Adrenal gland (tissue), 12 donors: ENCODE measurements around the gene MALRD1. TPM values are rescaled to one million over a fixed set of nuclear protein-coding genes. Genes with fewer than 3 reads are reported as not detected.

Experiments used
- DNase-seq, 7 donors: peaks; one replicate each; pipeline ENCODE4 v3.0.0-alpha.2; 2019 to 2020
- H3K27ac ChIP-seq, 5 donors: fragments of 200-600 bp; sonication (generic) in 4 of 5; 1 replicate in 3 of 5; 2 replicates in 2 of 5; pipeline versions ENCODE4 v1.5.1 to v1.8.0; 2016 to 2020; ENCODE audit warnings: mild to moderate bottlenecking in 1 of 5
- H3K27me3 ChIP-seq: fragments of 200-600 bp; 2 replicates; pipeline ENCODE4 v1.8.0; 2021
- H3K36me3 ChIP-seq, 2 donors: fragments of 200-600 bp; replicated peaks in 1 of 2; 1 replicate in 1 of 2; 2 replicates in 1 of 2; pipeline versions ENCODE4 v1.5.1 to v1.8.0; 2018 to 2022
- H3K4me1 ChIP-seq, 2 donors: fragments of 200-600 bp; replicated peaks in 1 of 2; 1 replicate in 1 of 2; 2 replicates in 1 of 2; pipeline versions ENCODE4 v1.5.1 to v1.8.0; 2018 to 2021
- H3K4me3 ChIP-seq, 4 donors: fragments of 200-600 bp; sonication (generic) in 3 of 4; one replicate each; pipeline ENCODE4 v1.5.1; 2016 to 2018
- H3K9me3 ChIP-seq, 3 donors: fragments of 200-600 bp; sonication (generic) in 1 of 3; replicated peaks in 1 of 3; 1 replicate in 2 of 3; 2 replicates in 1 of 3; pipeline versions ENCODE4 v1.5.1 to v1.8.0; 2016 to 2021
- POLR2A ChIP-seq, 2 donors: fragments of 450-650 bp; IDR thresholded peaks; one replicate each; pipeline ENCODE4 v1.6.1; 2017; ENCODE audit warnings: antibody characterized with exemption in 2 of 2, mild to moderate bottlenecking in 2 of 2, moderate library complexity in 1 of 2
- WGBS, 4 donors: extraction: QIAGEN DNeasy Blood & Tissue Kit in 2 of 4; methylation state at CpG; one replicate each; pipeline versions ENCODE4 v1.1.5 to v1.1.7; 2013 to 2017; 5-methylcytosine and 5-hydroxymethylcytosine counted together
- intact Hi-C, 2 donors: fragments of 100-400 bp; cut with DNase I; formaldehyde crosslinking; loops; one replicate each; pipeline versions ENCODE4 v1.14.1 to v1.15.0; 2022 to 2023
- polyA plus RNA-seq, 3 donors: library from polyadenylated mRNA; stranded (reverse); fragments of 200-250 nt in 2 of 3; fragments of 350-450 nt in 1 of 3; fragmentation: Illumina TruSeq in 1 of 3; extraction: RNeasy Lipid Tissue Mini Kit (QIAGEN cat#74804) in 1 of 3; gene quantifications; one replicate each; pipeline ENCODE4 v1.2.3, GENCODE V29; 2013 to 2014
- total RNA-seq, 9 donors: library from RNA; depleted of rRNA in 4 of 9; stranded (reverse); fragments of >200 nt in 4 of 9; fragments of 120-200 nt in 1 of 9; fragmentation: NEBNext Ultra II Directional in 1 of 9; extraction: Animal tissue kit (Norgen Biotek cat#: 25700) in 1 of 9; gene quantifications; one replicate each; pipeline versions ENCODE4 v1.1.0 to v1.2.4, GENCODE V29; 2013 to 2023
- TF ChIP-seq, protein P1 (sequence below), 6 experiments: fragments of 450-650 bp in 4 of 6; fragments of 200-600 bp in 2 of 6; sonication (generic) in 1 of 6; IDR thresholded peaks; 1 replicate in 5 of 6; 2 replicates in 1 of 6; pipeline versions ENCODE4 v1.5.1 to v1.8.0; 2016 to 2021; ENCODE audit warnings: antibody characterized with exemption in 6 of 6, mild to moderate bottlenecking in 2 of 6, moderate library complexity in 1 of 6
- donor health status: healthy with polysubstance abuse.
- donor health status: Bipolar disorder and iron deficiency.
- donor health status: DM: yes; HTN: yes; CAD: no.
- donor health status: DM: no; HTN: no; CAD: no.
- donor health status: DM: no; HTN: no; CAD: no.
- donor health status: DM: yes; HTN: yes; CAD: no.

The MALRD1 gene
- total and polyA plus RNA-seq, 12 donors: 0.48 to 6.2 (median 1.9) TPM

GRCh38 chr10:19705250-19705649 is 656.6 kb downstream of the MALRD1 start:
- intact Hi-C loops: no loop called here
- TF ChIP-seq, protein P1, sequence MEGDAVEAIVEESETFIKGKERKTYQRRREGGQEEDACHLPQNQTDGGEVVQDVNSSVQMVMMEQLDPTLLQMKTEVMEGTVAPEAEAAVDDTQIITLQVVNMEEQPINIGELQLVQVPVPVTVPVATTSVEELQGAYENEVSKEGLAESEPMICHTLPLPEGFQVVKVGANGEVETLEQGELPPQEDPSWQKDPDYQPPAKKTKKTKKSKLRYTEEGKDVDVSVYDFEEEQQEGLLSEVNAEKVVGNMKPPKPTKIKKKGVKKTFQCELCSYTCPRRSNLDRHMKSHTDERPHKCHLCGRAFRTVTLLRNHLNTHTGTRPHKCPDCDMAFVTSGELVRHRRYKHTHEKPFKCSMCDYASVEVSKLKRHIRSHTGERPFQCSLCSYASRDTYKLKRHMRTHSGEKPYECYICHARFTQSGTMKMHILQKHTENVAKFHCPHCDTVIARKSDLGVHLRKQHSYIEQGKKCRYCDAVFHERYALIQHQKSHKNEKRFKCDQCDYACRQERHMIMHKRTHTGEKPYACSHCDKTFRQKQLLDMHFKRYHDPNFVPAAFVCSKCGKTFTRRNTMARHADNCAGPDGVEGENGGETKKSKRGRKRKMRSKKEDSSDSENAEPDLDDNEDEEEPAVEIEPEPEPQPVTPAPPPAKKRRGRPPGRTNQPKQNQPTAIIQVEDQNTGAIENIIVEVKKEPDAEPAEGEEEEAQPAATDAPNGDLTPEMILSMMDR (IDR thresholded peaks at IDR 0.05): no peak
- no peak for TF ChIP-seq POLR2A (IDR thresholded peaks at IDR 0.05)
- Histone ChIP-seq H3K36me3 (no peaks in the 10 kb centered on the region), H3K27ac (no peak overlapping the region), H3K4me1 (no peaks in the 10 kb centered on the region), H3K4me3 (no peak overlapping the region), H3K27me3 (no peaks in the 10 kb centered on the region), H3K9me3 (no peaks in the 10 kb centered on the region)
- 80 to 88% (median 85%) methylated on average over 6 of the region's 6 CpGs for WGBS, 4 donors
- no peak for DNase-seq

- no peak overlapping the region for H3K4me3 ChIP-seq
- TF ChIP-seq POLR2A (IDR thresholded peaks at IDR 0.05): no peak
- TF ChIP-seq, protein P1 (IDR thresholded peaks at IDR 0.05): no peak
- H3K36me3 ChIP-seq: no peaks in the 10 kb centered on the region
- intact Hi-C loops: no loop called here
- no peaks in the 10 kb centered on the region for H3K4me1 ChIP-seq
- no peaks in the 10 kb centered on the region for H3K27me3 ChIP-seq
- H3K9me3 ChIP-seq: no peaks in the 10 kb centered on the region
- H3K27ac ChIP-seq: no peak overlapping the region
- DNase-seq: no peak
- 86 to 96% (median 88%) methylated on average over 1 of the region's 1 CpG for WGBS, 4 donors
Observed at GRCh38 chr10:19706904-19707303, 658.3 kb downstream of the MALRD1 start.

DNA sequence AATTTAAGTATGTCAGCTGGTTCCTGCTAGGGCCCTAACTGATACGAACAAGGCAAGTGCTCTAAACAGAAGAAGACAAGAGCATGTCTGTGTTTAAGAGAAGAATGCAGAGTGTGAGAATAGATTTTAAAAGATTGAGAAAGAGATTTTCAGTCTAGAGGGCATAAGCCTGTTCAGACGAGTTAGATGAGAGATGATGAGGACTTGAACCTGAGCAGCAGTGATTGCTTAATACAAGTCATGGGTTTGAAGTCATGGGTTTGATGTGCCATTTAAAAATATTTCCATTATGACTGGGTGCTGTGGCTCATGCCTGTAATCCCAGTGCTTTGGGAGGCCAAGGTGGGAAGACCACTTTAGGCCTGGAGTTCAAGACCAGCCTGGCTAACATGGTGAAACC is 658.8 kb downstream of the MALRD1 start:
- Histone ChIP-seq H3K27me3 (no peaks in the 10 kb centered on the region), H3K9me3 (no peaks in the 10 kb centered on the region), H3K27ac (no peak overlapping the region), H3K4me1 (no peaks in the 10 kb centered on the region), H3K4me3 (no peak overlapping the region), H3K36me3 (no peaks in the 10 kb centered on the region)
- DNase-seq: no peak
- WGBS, 4 donors: 86 to 96% (median 91%) methylated on average over 2 of the region's 2 CpGs
- TF ChIP-seq, protein P1 (IDR thresholded peaks at IDR 0.05): no peak
- no peak for TF ChIP-seq POLR2A (IDR thresholded peaks at IDR 0.05)
- intact Hi-C loops: no loop called here

GRCh38 chr10:19708031-19708430 is 659.4 kb downstream of the MALRD1 start:
- no peaks in the 10 kb centered on the region for H3K27me3 ChIP-seq
- H3K4me3 ChIP-seq: no peak overlapping the region
- intact Hi-C loops: no loop called here
- H3K36me3 ChIP-seq: no peaks in the 10 kb centered on the region
- no peak for DNase-seq
- H3K9me3 ChIP-seq: no peaks in the 10 kb centered on the region
- TF ChIP-seq POLR2A (IDR thresholded peaks at IDR 0.05): no peak
- TF ChIP-seq, protein P1 (IDR thresholded peaks at IDR 0.05): no peak
- no peaks in the 10 kb centered on the region for H3K4me1 ChIP-seq
- H3K27ac ChIP-seq: no peak overlapping the region
